Peyer's patch (tissue), 4 donors: ENCODE data around the gene FCRL3. TPM values are rescaled to one million over a fixed set of nuclear protein-coding genes. Genes with fewer than 3 reads are reported as not detected.

ENCODE experiments used
- DNase-seq, 3 donors: peaks; one replicate each; pipeline ENCODE4 v3.0.0-alpha.2; 2017 to 2019
- H3K27ac ChIP-seq, 4 donors: fragments of 200-600 bp; sonication (generic); one replicate each; pipeline ENCODE4 v1.5.1; 2016 to 2019
- H3K27me3 ChIP-seq, 2 donors: fragments of 200-600 bp; sonication (generic); one replicate each; pipeline ENCODE4 v1.5.1; 2019
- H3K36me3 ChIP-seq, 3 donors: fragments of 200-600 bp; sonication (generic); one replicate each; pipeline ENCODE4 v1.5.1; 2016 to 2019
- H3K4me1 ChIP-seq, 4 donors: fragments of 200-600 bp; sonication (generic); one replicate each; pipeline ENCODE4 v1.5.1; 2016 to 2019
- H3K4me3 ChIP-seq, 4 donors: fragments of 200-600 bp; sonication (generic); 1 replicate in 3 of 4; 2 replicates in 1 of 4; pipeline ENCODE4 v1.5.1; 2016 to 2019; ENCODE audit warnings: mild to moderate bottlenecking in 1 of 4
- H3K9me3 ChIP-seq, 4 donors: fragments of 200-600 bp; sonication (generic); one replicate each; pipeline ENCODE4 v1.5.1; 2016 to 2019; ENCODE audit warnings: mild to moderate bottlenecking in 1 of 4
- POLR2A ChIP-seq, 2 donors: fragments of 450-650 bp; IDR thresholded peaks; one replicate each; pipeline ENCODE4 v1.5.1; 2017; ENCODE audit warnings: antibody characterized with exemption in 2 of 2, mild to moderate bottlenecking in 2 of 2, moderate library complexity in 2 of 2
- total RNA-seq, 4 donors: library from RNA; depleted of rRNA; stranded (reverse); fragments of >200 nt; gene quantifications; one replicate each; pipeline ENCODE4 v1.1.0, GENCODE V29; 2016
- TF ChIP-seq, protein P1 (sequence below), 6 experiments: fragments of 450-650 bp in 4 of 6; fragments of 200-600 bp in 2 of 6; sonication (generic) in 1 of 6; IDR thresholded peaks; one replicate each; pipeline ENCODE4 v1.5.1; 2017 to 2019; ENCODE audit warnings: antibody characterized with exemption in 6 of 6, mild to moderate bottlenecking in 3 of 6, moderate library complexity in 1 of 6

FCRL3 gene
- total RNA-seq, 4 donors from 2014 or later, result 1.7 to 37.1 (median 2.0) TPM; not detected in 1

- H3K36me3 ChIP-seq, result no peaks in the 10 kb centered on the region
- no peaks in the 10 kb centered on the region for H3K9me3 ChIP-seq
- TF ChIP-seq, protein P1, sequence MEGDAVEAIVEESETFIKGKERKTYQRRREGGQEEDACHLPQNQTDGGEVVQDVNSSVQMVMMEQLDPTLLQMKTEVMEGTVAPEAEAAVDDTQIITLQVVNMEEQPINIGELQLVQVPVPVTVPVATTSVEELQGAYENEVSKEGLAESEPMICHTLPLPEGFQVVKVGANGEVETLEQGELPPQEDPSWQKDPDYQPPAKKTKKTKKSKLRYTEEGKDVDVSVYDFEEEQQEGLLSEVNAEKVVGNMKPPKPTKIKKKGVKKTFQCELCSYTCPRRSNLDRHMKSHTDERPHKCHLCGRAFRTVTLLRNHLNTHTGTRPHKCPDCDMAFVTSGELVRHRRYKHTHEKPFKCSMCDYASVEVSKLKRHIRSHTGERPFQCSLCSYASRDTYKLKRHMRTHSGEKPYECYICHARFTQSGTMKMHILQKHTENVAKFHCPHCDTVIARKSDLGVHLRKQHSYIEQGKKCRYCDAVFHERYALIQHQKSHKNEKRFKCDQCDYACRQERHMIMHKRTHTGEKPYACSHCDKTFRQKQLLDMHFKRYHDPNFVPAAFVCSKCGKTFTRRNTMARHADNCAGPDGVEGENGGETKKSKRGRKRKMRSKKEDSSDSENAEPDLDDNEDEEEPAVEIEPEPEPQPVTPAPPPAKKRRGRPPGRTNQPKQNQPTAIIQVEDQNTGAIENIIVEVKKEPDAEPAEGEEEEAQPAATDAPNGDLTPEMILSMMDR (IDR thresholded peaks at IDR 0.05), result no peak
- no peak for TF ChIP-seq POLR2A (IDR thresholded peaks at IDR 0.05)
- no peak overlapping the region for H3K27ac ChIP-seq
- DNase-seq, result no peak
- H3K27me3 ChIP-seq, result no peaks in the 10 kb centered on the region
- no peaks in the 10 kb centered on the region for H3K4me1 ChIP-seq
- no peak overlapping the region for H3K4me3 ChIP-seq
These were observed 15.2 kb upstream of the FCRL3 start for GRCh38 chr1:157715736-157716135.

- no peak overlapping the region for H3K4me3 ChIP-seq
- no peak overlapping the region for H3K27ac ChIP-seq
- no peaks in the 10 kb centered on the region for H3K9me3 ChIP-seq
- no peaks in the 10 kb centered on the region for H3K27me3 ChIP-seq
- no peaks in the 10 kb centered on the region for H3K4me1 ChIP-seq
- no peak for TF ChIP-seq POLR2A (IDR thresholded peaks at IDR 0.05)
- TF ChIP-seq, protein P1 (IDR thresholded peaks at IDR 0.05), result no peak
- H3K36me3 ChIP-seq, result no peaks in the 10 kb centered on the region
- DNase-seq, result no peak
These were observed 11.2 kb upstream of the FCRL3 start for GRCh38 chr1:157711802-157712201.

DNA sequence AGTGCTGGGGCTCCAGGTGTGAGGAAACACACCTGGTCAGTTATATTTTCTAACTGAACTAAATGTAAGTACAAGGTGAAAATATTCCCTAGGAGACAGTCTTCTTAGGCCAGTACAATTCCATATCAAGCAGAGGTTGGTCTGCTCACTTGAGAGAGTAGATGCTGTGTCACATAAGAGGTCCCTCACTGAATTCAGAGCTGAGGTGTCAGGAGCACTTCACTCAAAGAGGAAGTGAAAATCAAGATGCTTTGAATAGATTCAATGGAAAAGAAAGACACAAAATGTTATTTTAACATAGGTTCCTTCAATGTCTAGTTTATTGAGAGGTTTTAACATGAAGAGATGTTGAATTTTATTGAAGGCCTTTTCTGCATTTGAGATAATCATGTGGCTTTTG lies 4.3 kb upstream of the FCRL3 start:
- DNase-seq, result no peak
- Histone ChIP-seq H3K4me1 (no peaks in the 10 kb centered on the region), H3K4me3 (no peak overlapping the region), H3K27me3 (no peaks in the 10 kb centered on the region), H3K9me3 (no peaks in the 10 kb centered on the region), H3K27ac (peak overlapping the region in 1 of 4 donors; percentile 61), H3K36me3 (no peaks in the 10 kb centered on the region)
- TF ChIP-seq, protein P1 (IDR thresholded peaks at IDR 0.05), result no peak
- TF ChIP-seq POLR2A (IDR thresholded peaks at IDR 0.05), result no peak

- Histone ChIP-seq H3K36me3 (no peaks in the 10 kb centered on the region), H3K27ac (peak overlapping the region in 1 of 4 donors; percentile 59), H3K4me3 (no peak overlapping the region), H3K27me3 (no peaks in the 10 kb centered on the region), H3K9me3 (no peaks in the 10 kb centered on the region), H3K4me1 (no peaks in the 10 kb centered on the region)
- TF ChIP-seq, protein P1 (IDR thresholded peaks at IDR 0.05), result no peak
- TF ChIP-seq POLR2A (IDR thresholded peaks at IDR 0.05), result no peak
- DNase-seq, result no peak
These were observed 3.4 kb upstream of the FCRL3 start for GRCh38 chr1:157703981-157704380.

GRCh38 chr1:157702308-157702825 lies 1.8 kb upstream of the FCRL3 start:
- DNase-seq, result no peak
- Histone ChIP-seq H3K4me3 (no peak overlapping the region), H3K27me3 (no peaks in the 10 kb centered on the region), H3K4me1 (no peaks in the 10 kb centered on the region), H3K27ac (no peak overlapping the region), H3K9me3 (no peaks in the 10 kb centered on the region), H3K36me3 (no peaks in the 10 kb centered on the region)
- TF ChIP-seq, protein P1 (IDR thresholded peaks at IDR 0.05), result no peak
- TF ChIP-seq POLR2A (IDR thresholded peaks at IDR 0.05), result no peak

DNA sequence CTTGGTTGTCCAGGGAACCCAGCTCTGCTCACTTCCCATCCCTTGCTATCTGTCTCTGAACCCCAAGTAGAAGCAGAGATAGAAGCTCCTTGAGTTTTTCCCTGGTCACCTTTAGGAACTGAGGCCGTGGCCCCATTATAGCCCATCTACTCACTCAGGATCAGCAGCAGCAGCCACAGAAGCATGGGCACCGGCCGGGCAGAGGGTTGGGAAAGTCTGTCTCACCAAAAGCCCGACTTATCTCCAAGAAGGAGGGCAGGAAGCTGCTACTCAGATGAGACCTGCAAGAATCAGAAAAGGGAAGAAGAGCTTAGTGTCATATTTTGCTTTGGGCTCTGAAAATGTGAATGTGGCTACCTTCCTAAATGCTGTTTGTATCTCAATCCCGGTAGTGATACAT lies 264 bp downstream of the FCRL3 start:
- H3K27me3 ChIP-seq, result no peaks in the 10 kb centered on the region
- peak overlapping the region in 2 of 4 donors; percentile 13 to 29 for H3K4me3 ChIP-seq
- DNase-seq, result peak in 1 of 3 donors; percentile 27
- no peaks in the 10 kb centered on the region for H3K4me1 ChIP-seq
- H3K36me3 ChIP-seq, result no peaks in the 10 kb centered on the region
- peak overlapping the region in 2 of 4 donors; percentile 69 to 79 for H3K27ac ChIP-seq
- TF ChIP-seq, protein P1 (IDR thresholded peaks at IDR 0.05), result no peak
- TF ChIP-seq POLR2A (IDR thresholded peaks at IDR 0.05), result no peak
- H3K9me3 ChIP-seq, result no peaks in the 10 kb centered on the region
